Suprapubic skin (tissue), 4 donors: ENCODE data around the gene SCARB1. TPM values are rescaled to one million over a fixed set of nuclear protein-coding genes. Genes with fewer than 3 reads are reported as not detected.
"Not testable (repeated sequence)": the region's sequence is repeated elsewhere in the genome, so short reads cannot be mapped to it uniquely, and the experiment has no call there.

Experiments used
- DNase-seq, 2 donors: peaks; one replicate each; pipeline ENCODE4 v3.0.0-alpha.2; 2019; ENCODE audit warnings: low spot score in 2 of 2
- H3K27ac ChIP-seq: fragments of 200-600 bp; sonication (generic); one replicate; pipeline ENCODE4 v1.5.1; 2019
- H3K27me3 ChIP-seq: fragments of 200-600 bp; sonication (generic); one replicate; pipeline ENCODE4 v1.5.1; 2019
- H3K36me3 ChIP-seq: fragments of 200-600 bp; sonication (generic); one replicate; pipeline ENCODE4 v1.5.1; 2019
- H3K4me1 ChIP-seq: fragments of 200-600 bp; sonication (generic); one replicate; pipeline ENCODE4 v1.5.1; 2019
- H3K4me3 ChIP-seq: fragments of 200-600 bp; sonication (generic); one replicate; pipeline ENCODE4 v1.5.1; 2019; ENCODE audit warnings: mild to moderate bottlenecking
- H3K9me3 ChIP-seq: fragments of 200-600 bp; sonication (generic); one replicate; pipeline ENCODE4 v1.5.1; 2019
- CTCF ChIP-seq, 2 donors: fragments of 200-600 bp in 1 of 2; fragments of 450-650 bp in 1 of 2; sonication (generic) in 1 of 2; IDR thresholded peaks; one replicate each; pipeline ENCODE4 v1.5.1; 2016 to 2019; ENCODE audit warnings: antibody characterized with exemption in 2 of 2, mild to moderate bottlenecking in 1 of 2, moderate library complexity in 1 of 2
- EP300 ChIP-seq: sonication (generic); formaldehyde crosslinking; IDR thresholded peaks from one replicate; pipeline ENCODE4 v1.6.1; 2017; ENCODE audit warnings: antibody characterized with exemption
- POLR2A ChIP-seq, 2 donors: fragments of 450-650 bp; IDR thresholded peaks; one replicate each; pipeline ENCODE4 v1.6.1; 2017; ENCODE audit warnings: antibody characterized with exemption in 2 of 2, mild to moderate bottlenecking in 2 of 2, moderate library complexity in 2 of 2
- POLR2AphosphoS5 ChIP-seq, 3 donors: sonication (generic); formaldehyde crosslinking; IDR thresholded peaks; one replicate each; pipeline ENCODE4 v1.6.1; 2017; ENCODE audit warnings: antibody characterized with exemption in 3 of 3
- whole genome bisulfite sequencing: methylation state at CpG from one replicate; pipeline ENCODE4 v1.1.5; 2018; 5-methylcytosine and 5-hydroxymethylcytosine counted together
- total RNA-seq, 4 donors: library from RNA; depleted of rRNA; stranded (reverse); fragments of >200 nt; gene quantifications; one replicate each; pipeline ENCODE4 v1.1.0, GENCODE V29; 2016

The SCARB1 gene
- total RNA-seq, 4 donors from 2014 or later, result 25.6 to 38.1 (median 29.0) TPM

- Histone ChIP-seq H3K36me3 (no peaks in the 10 kb centered on the region), H3K4me3 (no peak overlapping the region), H3K9me3 (no peaks in the 10 kb centered on the region), H3K27ac (no peak overlapping the region), H3K27me3 (no peaks in the 10 kb centered on the region), H3K4me1 (peaks cover 6% of the 10 kb centered on the region)
- 60% methylated on average over 13 of the region's 15 CpGs for WGBS
- TF ChIP-seq EP300 (no peak), CTCF (IDR thresholded peaks at IDR 0.05) (no peak), POLR2A (IDR thresholded peaks at IDR 0.05) (no peak), POLR2AphosphoS5 (IDR thresholded peaks at IDR 0.05) (no peak)
- no peak for DNase-seq
Measured at GRCh38 chr12:124884587-124885438, 21.1 kb upstream of the SCARB1 start.

GRCh38 chr12:124883263-124884130 is 19.8 kb upstream of the SCARB1 start:
- TF ChIP-seq EP300, result no peak
- no peak for TF ChIP-seq POLR2AphosphoS5 (IDR thresholded peaks at IDR 0.05)
- no peak for TF ChIP-seq POLR2A (IDR thresholded peaks at IDR 0.05)
- TF ChIP-seq CTCF (IDR thresholded peaks at IDR 0.05), result no peak
- Histone ChIP-seq H3K9me3 (no peaks in the 10 kb centered on the region), H3K4me3 (no peak overlapping the region), H3K27me3 (no peaks in the 10 kb centered on the region), H3K27ac (no peak overlapping the region), H3K4me1 (peaks cover 5% of the 10 kb centered on the region), H3K36me3 (no peaks in the 10 kb centered on the region)
- 71% methylated on average over 10 of the region's 10 CpGs for WGBS
- no peak for DNase-seq

- Histone ChIP-seq H3K27ac (no peak overlapping the region), H3K27me3 (no peaks in the 10 kb centered on the region), H3K9me3 (no peaks in the 10 kb centered on the region), H3K36me3 (no peaks in the 10 kb centered on the region), H3K4me3 (no peak overlapping the region), H3K4me1 (no peaks in the 10 kb centered on the region)
- no peak for DNase-seq
- 79% methylated on average over 10 of the region's 10 CpGs for WGBS
- no peak for TF ChIP-seq EP300
- TF ChIP-seq POLR2A (IDR thresholded peaks at IDR 0.05), result no peak
- TF ChIP-seq CTCF (IDR thresholded peaks at IDR 0.05), result no peak
- TF ChIP-seq POLR2AphosphoS5 (IDR thresholded peaks at IDR 0.05), result no peak
Measured at GRCh38 chr12:124881123-124881522, 17.5 kb upstream of the SCARB1 start.

- H3K27me3 ChIP-seq, H3K36me3 ChIP-seq, H3K4me1 ChIP-seq, H3K9me3 ChIP-seq, H3K4me3 ChIP-seq, DNase-seq, H3K27ac ChIP-seq: not testable (repeated sequence)
- 81% methylated on average over 9 of the region's 11 CpGs for WGBS
Measured at GRCh38 chr12:124880335-124880734, 16.7 kb upstream of the SCARB1 start.

GRCh38 chr12:124878795-124879516 is 15.3 kb upstream of the SCARB1 start:
- no peaks in the 10 kb centered on the region for H3K4me1 ChIP-seq
- TF ChIP-seq POLR2A (IDR thresholded peaks at IDR 0.05) (no peak), EP300 (no peak), POLR2AphosphoS5 (IDR thresholded peaks at IDR 0.05) (no peak), CTCF (IDR thresholded peaks at IDR 0.05) (no peak)

More at GRCh38 chr12:124878795-124879516, 15.3 kb upstream of the SCARB1 start:
- DNase-seq, result no peak
- Histone ChIP-seq H3K27ac (no peak overlapping the region), H3K9me3 (no peaks in the 10 kb centered on the region), H3K4me3 (no peak overlapping the region), H3K36me3 (no peaks in the 10 kb centered on the region), H3K27me3 (no peaks in the 10 kb centered on the region)
- WGBS, result 90% methylated on average over 18 of the region's 18 CpGs
